OCI-LY1 (cell line): Measurements from ENCODE around the gene OR2V1.

Experiments
- CTCF ChIP-seq: fragments of 200-600 bp; sonication (generic), shearing (Covaris generic); IDR thresholded peaks from 2 replicates; pipeline ENCODE4 v1.5.1; 2017; ENCODE audit warnings: mild to moderate bottlenecking, antibody characterized with exemption, low read length, moderate library complexity, mixed read lengths
- EZH2 ChIP-seq: fragments of 200-600 bp; sonication (generic), shearing (Covaris generic); IDR thresholded peaks from 2 replicates; pipeline ENCODE4 v1.8.0; 2017; ENCODE audit warnings: borderline replicate concordance, mixed run types, mild to moderate bottlenecking, antibody characterized with exemption, low read length, moderate library complexity, mixed read lengths

GRCh38 chr5:181111010-181111409, 20.0 kb downstream of the OR2V1 start:
- TF ChIP-seq CTCF = no peak
- no peak for TF ChIP-seq EZH2
